GM12878 (cell line): Measurements from ENCODE around the gene NHLRC3. TPM values are rescaled to one million over a fixed set of nuclear protein-coding genes. Genes with fewer than 3 reads are reported as not detected.

Experiments
- ATAC-seq: fragments of 200-7000 bp; cut with Tn5 transposase; 3 replicates; pipeline ENCODE4 v1.9.1; 2020; ENCODE audit warnings: mild to moderate bottlenecking, moderate library complexity
- BruUV-seq: library from RNA; stranded (reverse); fragments of 400-500 nt; replicated peaks from 2 replicates; lab custom pipeline; 2021; lab: Mats Ljungman, UMichigan
- CTCF ChIA-PET: fragments of 300-600 bp; sonication (Branson Sonifier 250); formaldehyde crosslinking; extraction: SDS; loops from one replicate; lab custom pipeline; 2021; ENCODE audit warnings: inconsistent platforms; lab: Yijun Ruan, JAX
- POLR2A ChIA-PET: fragments of 350-600 bp; formaldehyde crosslinking; extraction: SDS; loops from one replicate; lab custom pipeline; 2021; ENCODE audit warnings: inconsistent platforms; lab: Charles Lee
- RAD21 ChIA-PET: fragments of 300-600 bp; sonication (Branson Sonifier 250); formaldehyde crosslinking; loops from one replicate; lab custom pipeline; 2023; ENCODE audit warnings: antibody characterized with exemption; ENCODE audit not compliant: unreplicated experiment; lab: Charles Lee
- SMC1A ChIA-PET: fragments of 300-600 bp; sonication (Branson Sonifier 250); formaldehyde crosslinking; loops from one replicate; lab custom pipeline; 2023; ENCODE audit not compliant: unreplicated experiment, uncharacterized antibody; lab: Charles Lee
- DNase-seq: peaks from one replicate; pipeline ENCODE4 v3.0.0-alpha.2; 2011; ENCODE audit warnings: low read depth, low spot score
- FAIRE-seq: peaks from 3 replicates; lab custom pipeline; 2011; peaks lifted over from hg19 to GRCh38; lab: Jason Lieb, UNC
- H2AFZ ChIP-seq: 2 replicates; pipeline ENCODE4 v1.6.0; 2011; ENCODE audit warnings: low read depth, low read length, control low read depth; ENCODE audit not compliant: control insufficient read depth
- H3K27ac ChIP-seq: 2 replicates; pipeline ENCODE4 v1.5.1; 2011; ENCODE audit warnings: control low read depth; ENCODE audit not compliant: control insufficient read depth, insufficient read depth
- H3K27me3 ChIP-seq, 2 experiments: replicated peaks in 1 of 2; 2 replicates each; pipeline versions ENCODE4 v1.6.0 to v1.6.1; 2011; ENCODE audit warnings: low read length in 1 of 2; ENCODE audit not compliant: control insufficient read depth in 2 of 2, insufficient read depth in 2 of 2
- H3K36me3 ChIP-seq, 2 experiments: 2 replicates each; pipeline ENCODE4 v1.5.1; 2011; ENCODE audit warnings: low read length in 1 of 2; ENCODE audit not compliant: control insufficient read depth in 2 of 2, insufficient read depth in 2 of 2
- H3K4me1 ChIP-seq: 2 replicates; pipeline ENCODE4 v1.6.1; 2011; ENCODE audit warnings: mild to moderate bottlenecking, low read length, moderate library complexity, mixed read lengths; ENCODE audit not compliant: control insufficient read depth, insufficient read depth
- H3K4me2 ChIP-seq: 2 replicates; pipeline ENCODE4 v1.6.0; 2011; ENCODE audit warnings: control low read depth; ENCODE audit not compliant: control insufficient read depth, insufficient read depth
- H3K4me3 ChIP-seq: fragments of 200-600 bp; sonication (generic); 2 replicates; pipeline ENCODE4 v1.5.1; 2016
- H3K79me2 ChIP-seq: 2 replicates; pipeline ENCODE4 v1.6.0; 2011; ENCODE audit warnings: low read length; ENCODE audit not compliant: control insufficient read depth, insufficient read depth
- H3K9ac ChIP-seq: 2 replicates; pipeline ENCODE4 v1.8.0; 2011; ENCODE audit warnings: low read length, control low read depth, mixed read lengths; ENCODE audit not compliant: control insufficient read depth, insufficient read depth
- H3K9me3 ChIP-seq: replicated peaks from 3 replicates; pipeline ENCODE4 v1.5.1; 2011; ENCODE audit warnings: mild to moderate bottlenecking, low read length; ENCODE audit not compliant: control insufficient read depth, insufficient read depth
- H4K20me1 ChIP-seq: 2 replicates; pipeline ENCODE4 v1.6.0; 2011; ENCODE audit not compliant: control insufficient read depth, insufficient read depth
- CHD2 ChIP-seq: IDR thresholded peaks from 2 replicates; pipeline ENCODE4 v1.6.1; 2011; ENCODE audit warnings: low read depth, low read length, improper control_type of control experiment, borderline replicate concordance
- EZH2 ChIP-seq: IDR thresholded peaks from 2 replicates; pipeline ENCODE4 v1.6.1; 2012; ENCODE audit warnings: low read depth, mild to moderate bottlenecking, control low read depth, inconsistent platforms, low read length, borderline replicate concordance; ENCODE audit not compliant: control insufficient read depth
- FOS ChIP-seq: IDR thresholded peaks from 3 replicates; pipeline ENCODE4 v1.6.1; 2011; ENCODE audit warnings: borderline replicate concordance; ENCODE audit not compliant: insufficient read length; ENCODE audit errors: extremely low read depth
- NR2F1 ChIP-seq: fragments of 450-650 bp; conservative IDR thresholded peaks from 2 replicates; pipeline ENCODE4 v1.6.1; 2017; ENCODE audit warnings: mild to moderate bottlenecking
- RB1 ChIP-seq: fragments of 450-650 bp; formaldehyde crosslinking; IDR thresholded peaks from 2 replicates; pipeline ENCODE4 v1.6.1; 2017; ENCODE audit warnings: mild to moderate bottlenecking, borderline replicate concordance
- SUZ12 ChIP-seq: fragments of 200-600 bp; sonication (generic); IDR thresholded peaks from one replicate; pipeline ENCODE4 v1.6.1; 2018; ENCODE audit warnings: antibody characterized with exemption, mild to moderate bottlenecking; ENCODE audit not compliant: unreplicated experiment
- ZNF274 ChIP-seq: IDR thresholded peaks from one replicate; pipeline ENCODE4 v1.8.0; 2011; ENCODE audit not compliant: insufficient read length, insufficient read depth
- whole genome bisulfite sequencing: methylation state at CpG from one replicate; pipeline ENCODE4 v1.1.6; 2016; ENCODE audit warnings: low lambda C conversion rate; ENCODE audit not compliant: insufficient replicate concordance, insufficient coverage; ENCODE audit errors: missing lambda C conversion rate; 5-methylcytosine and 5-hydroxymethylcytosine counted together
- in situ Hi-C: fragments of 300-500 bp; cut with MboI; formaldehyde crosslinking; loops from 9 replicates; pipeline ENCODE4 v1.14.3; 2018; ENCODE audit warnings: mixed read lengths
- intact Hi-C: fragments of 100-400 bp; cut with micrococcal nuclease; formaldehyde crosslinking; loops from one replicate; pipeline ENCODE4 v1.14.2; 2022; ENCODE audit not compliant: unreplicated experiment
- polyA plus RNA-seq, 11 experiments: library from polyadenylated mRNA; depleted of rRNA in 4 of 11; unstranded in 6 of 11; stranded (reverse) in 5 of 11; fragments of >200 nt; fragmentation: Nextera tagmentation in 4 of 11; fragmentation: Illumina TruSeq in 1 of 11; extraction: Ambion mirVana in 4 of 11; extraction: Trizol in 1 of 11; gene quantifications; 1 replicate in 1 of 11; 2 replicates in 10 of 11; pipeline versions ENCODE4 v1.2.1 to v1.2.3, GENCODE V29; 2011 to 2016; ENCODE audit warnings: inconsistent platforms in 2 of 11, missing spikeins in 2 of 11, low read depth in 1 of 11
- total RNA-seq, 4 experiments: library from RNA; depleted of rRNA in 3 of 4; stranded (reverse); fragments of >200 nt in 3 of 4; fragmentation: Illumina TruSeq in 1 of 4; extraction: Trizol in 1 of 4; gene quantifications; 2 replicates each; pipeline versions ENCODE4 v1.2.1 to v1.2.3, GENCODE V29; 2013 to 2021
- TF ChIP-seq, protein P1 (sequence below): fragments of 450-650 bp; formaldehyde crosslinking; IDR thresholded peaks from 2 replicates; pipeline ENCODE4 v1.4.0; 2022; ENCODE audit warnings: mild to moderate bottlenecking, moderate library complexity
- TF ChIP-seq, protein P2 (sequence below): fragments of 450-650 bp; IDR thresholded peaks from 2 replicates; pipeline ENCODE4 v1.6.1; 2014; ENCODE audit warnings: mild to moderate bottlenecking
- TF ChIP-seq, protein P3 (sequence below): IDR thresholded peaks from 2 replicates; pipeline ENCODE4 v1.6.1; 2012; ENCODE audit warnings: low read depth, low read length, improper control_type of control experiment

The NHLRC3 gene
- total and polyA plus RNA-seq, 10 of the 15 experiments (the other 5 are each of a cell fraction or from before 2014, with no cell fraction given), result 8.3 to 38.0 (median 18.9) TPM

DNA sequence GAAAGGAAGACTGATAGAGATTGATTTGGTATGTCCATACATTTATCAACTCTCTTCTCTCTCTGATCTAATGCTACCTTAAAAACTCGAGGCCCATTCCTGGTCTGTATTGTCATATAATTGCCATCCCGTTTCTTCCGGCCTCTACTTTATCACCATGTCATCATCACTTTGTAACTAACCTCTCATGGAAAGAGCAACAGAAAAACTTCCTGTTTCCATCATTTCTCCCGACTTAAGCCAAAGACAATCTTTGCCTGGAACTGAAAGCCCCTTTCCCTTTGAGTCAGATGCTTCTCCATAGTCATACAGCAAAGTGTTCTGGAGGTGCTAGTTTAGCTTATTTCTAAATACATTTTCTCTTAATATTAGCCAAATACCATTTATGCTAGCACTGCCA lies 44.9 kb upstream of the NHLRC3 start:
- ChIA-PET RAD21 (no interaction called here), SMC1A (interaction anchor here (1.7 kb wide), 1 partner anchor 10 kb away, joined by 4 read pairs; no protein-coding TSS in a partner anchor), CTCF (interaction anchor here (1.0 kb wide), 1 partner anchor 12 kb away, joined by 3 read pairs; no protein-coding TSS in a partner anchor), POLR2A (no interaction called here)
- no peaks in the 10 kb centered on the region for H3K4me1 ChIP-seq
- in situ Hi-C loops (no loop called here), intact Hi-C loops (no loop called here)
- no peak overlapping the region for H3K9ac ChIP-seq
- no peaks in the 10 kb centered on the region for H4K20me1 ChIP-seq
- H3K36me3 ChIP-seq, result no peaks in the 10 kb centered on the region
- H3K4me2 ChIP-seq, result no peak overlapping the region
- DNase-seq (no peak), FAIRE-seq (no peak), ATAC-seq (no peak)
- H3K27ac ChIP-seq, result no peak overlapping the region
- TF ChIP-seq FOS, result no peak
- no peak for TF ChIP-seq NR2F1
- TF ChIP-seq RB1, result no peak
- TF ChIP-seq CHD2, result no peak
- TF ChIP-seq, protein P1, sequence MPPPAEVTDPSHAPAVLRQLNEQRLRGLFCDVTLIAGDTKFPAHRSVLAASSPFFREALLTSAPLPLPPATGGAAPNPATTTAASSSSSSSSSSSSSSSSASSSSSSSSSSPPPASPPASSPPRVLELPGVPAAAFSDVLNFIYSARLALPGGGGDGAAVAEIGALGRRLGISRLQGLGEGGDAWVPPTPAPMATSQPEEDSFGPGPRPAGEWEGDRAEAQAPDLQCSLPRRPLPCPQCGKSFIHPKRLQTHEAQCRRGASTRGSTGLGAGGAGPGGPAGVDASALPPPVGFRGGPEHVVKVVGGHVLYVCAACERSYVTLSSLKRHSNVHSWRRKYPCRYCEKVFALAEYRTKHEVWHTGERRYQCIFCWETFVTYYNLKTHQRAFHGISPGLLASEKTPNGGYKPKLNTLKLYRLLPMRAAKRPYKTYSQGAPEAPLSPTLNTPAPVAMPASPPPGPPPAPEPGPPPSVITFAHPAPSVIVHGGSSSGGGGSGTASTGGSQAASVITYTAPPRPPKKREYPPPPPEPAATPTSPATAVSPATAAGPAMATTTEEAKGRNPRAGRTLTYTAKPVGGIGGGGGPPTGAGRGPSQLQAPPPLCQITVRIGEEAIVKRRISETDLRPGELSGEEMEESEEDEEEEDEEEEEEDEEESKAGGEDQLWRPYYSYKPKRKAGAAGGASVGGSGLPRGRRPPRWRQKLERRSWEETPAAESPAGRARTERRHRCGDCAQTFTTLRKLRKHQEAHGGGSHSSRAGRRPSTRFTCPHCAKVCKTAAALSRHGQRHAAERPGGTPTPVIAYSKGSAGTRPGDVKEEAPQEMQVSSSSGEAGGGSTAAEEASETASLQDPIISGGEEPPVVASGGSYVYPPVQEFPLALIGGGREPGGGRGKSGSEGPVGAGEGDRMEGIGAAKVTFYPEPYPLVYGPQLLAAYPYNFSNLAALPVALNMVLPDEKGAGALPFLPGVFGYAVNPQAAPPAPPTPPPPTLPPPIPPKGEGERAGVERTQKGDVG (CRISPR knock-in tag), result no peak
- TF ChIP-seq EZH2, result no peak
- TF ChIP-seq, protein P2, sequence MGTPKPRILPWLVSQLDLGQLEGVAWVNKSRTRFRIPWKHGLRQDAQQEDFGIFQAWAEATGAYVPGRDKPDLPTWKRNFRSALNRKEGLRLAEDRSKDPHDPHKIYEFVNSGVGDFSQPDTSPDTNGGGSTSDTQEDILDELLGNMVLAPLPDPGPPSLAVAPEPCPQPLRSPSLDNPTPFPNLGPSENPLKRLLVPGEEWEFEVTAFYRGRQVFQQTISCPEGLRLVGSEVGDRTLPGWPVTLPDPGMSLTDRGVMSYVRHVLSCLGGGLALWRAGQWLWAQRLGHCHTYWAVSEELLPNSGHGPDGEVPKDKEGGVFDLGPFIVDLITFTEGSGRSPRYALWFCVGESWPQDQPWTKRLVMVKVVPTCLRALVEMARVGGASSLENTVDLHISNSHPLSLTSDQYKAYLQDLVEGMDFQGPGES, result no peak
- TF ChIP-seq, protein P3, sequence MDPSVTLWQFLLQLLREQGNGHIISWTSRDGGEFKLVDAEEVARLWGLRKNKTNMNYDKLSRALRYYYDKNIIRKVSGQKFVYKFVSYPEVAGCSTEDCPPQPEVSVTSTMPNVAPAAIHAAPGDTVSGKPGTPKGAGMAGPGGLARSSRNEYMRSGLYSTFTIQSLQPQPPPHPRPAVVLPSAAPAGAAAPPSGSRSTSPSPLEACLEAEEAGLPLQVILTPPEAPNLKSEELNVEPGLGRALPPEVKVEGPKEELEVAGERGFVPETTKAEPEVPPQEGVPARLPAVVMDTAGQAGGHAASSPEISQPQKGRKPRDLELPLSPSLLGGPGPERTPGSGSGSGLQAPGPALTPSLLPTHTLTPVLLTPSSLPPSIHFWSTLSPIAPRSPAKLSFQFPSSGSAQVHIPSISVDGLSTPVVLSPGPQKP, result no peak
- no peak for TF ChIP-seq SUZ12
- TF ChIP-seq ZNF274, result no peak
- H3K79me2 ChIP-seq, result no peaks in the 10 kb centered on the region
- H3K9me3 ChIP-seq, result no peaks in the 10 kb centered on the region
- H2AFZ ChIP-seq, result no peak overlapping the region
- BruUV-seq, result no TSS peak
- H3K27me3 ChIP-seq, result no peaks in the 10 kb centered on the region; a peak in 1 of 4 replicates
- 8% methylated on average over 4 of the region's 4 CpGs for WGBS
- no peak overlapping the region for H3K4me3 ChIP-seq
